Measurements from ENCODE around the gene MRPL42.
"Not testable (repeated sequence)": the region's sequence is repeated elsewhere in the genome, so short reads cannot be mapped to it uniquely, and the experiment has no call there.

MRPL42 gene

GRCh38 chr12:93550748-93551611 lies 83.7 kb downstream of the MRPL42 start:
- DNase-seq = no peak

- DNase-seq = no peak
Observed at GRCh38 chr12:93552427-93552826, 85.1 kb downstream of the MRPL42 start.

GRCh38 chr12:93557879-93558278 lies 90.6 kb downstream of the MRPL42 start:
- not testable (repeated sequence) for DNase-seq

DNA sequence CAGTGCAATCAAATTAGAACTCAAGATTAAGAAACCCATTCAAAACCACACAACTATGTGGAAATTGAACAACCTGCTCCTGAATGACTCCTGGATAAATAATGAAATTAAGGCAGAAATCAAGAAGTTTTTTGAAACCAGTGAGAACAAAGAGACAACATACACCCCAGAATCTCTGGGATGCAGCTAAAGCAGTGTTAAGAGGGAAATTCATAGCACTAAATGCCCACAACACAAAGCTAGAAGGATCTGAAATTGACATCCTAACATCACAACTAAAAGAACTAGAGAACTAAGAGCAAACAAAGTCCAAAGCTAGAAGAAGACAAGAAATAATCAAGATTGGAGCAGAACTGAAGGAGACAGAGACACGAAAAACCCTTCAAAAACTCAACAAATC lies 91.4 kb downstream of the MRPL42 start:
- not testable (repeated sequence) for DNase-seq

GRCh38 chr12:93563807-93564538 lies 96.7 kb downstream of the MRPL42 start:
- DNase-seq = no peak

GRCh38 chr12:93565760-93566159 lies 98.4 kb downstream of the MRPL42 start:
- no peak for DNase-seq

Measured in stimulated activated naive CD4-positive, alpha-beta T cell treated with Interleukin-2 at 50 U/mL for 16 hours (primary cell).